ENCODE measurements around the gene TTLL10.
"Not testable (repeated sequence)": the region's sequence is repeated elsewhere in the genome, so short reads cannot be mapped to it uniquely, and the experiment has no call there.

TTLL10 gene

DNA sequence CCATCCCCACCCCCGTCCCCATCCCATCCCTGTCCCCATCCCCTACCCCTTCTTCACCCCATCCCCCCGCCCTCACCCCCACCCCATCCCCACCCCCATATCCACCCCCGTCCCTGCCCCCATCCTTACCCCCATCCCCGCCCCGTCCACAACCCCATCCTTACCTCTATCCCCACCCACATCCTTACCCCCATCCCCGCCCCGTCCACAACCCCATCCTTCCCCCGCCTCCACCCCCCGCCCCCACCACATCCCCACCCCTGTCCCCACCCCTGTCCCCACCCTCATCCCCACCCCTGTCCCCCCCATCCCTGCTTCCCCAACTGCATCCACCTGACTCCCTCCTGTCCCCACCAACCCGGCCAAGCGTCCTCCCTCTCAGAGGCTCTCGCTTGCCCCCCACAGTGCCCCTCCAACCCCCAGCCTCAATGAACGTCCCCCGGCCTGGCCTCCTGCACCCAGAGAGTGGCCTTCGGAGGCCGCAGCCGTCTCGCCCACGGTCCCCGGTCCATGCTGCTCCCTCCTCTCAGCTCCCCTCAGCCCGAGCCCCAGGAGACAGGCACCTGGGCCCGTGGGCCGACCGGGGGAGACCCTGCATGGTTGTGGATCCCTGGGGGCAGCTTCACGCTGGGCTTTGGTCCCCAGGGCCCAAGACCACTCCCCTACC lies 32.3 kb upstream of the TTLL10 start:
- H3K4me3 ChIP-seq (ENCODE audit: low read depth, low read length) = no peak overlapping the region

DNA sequence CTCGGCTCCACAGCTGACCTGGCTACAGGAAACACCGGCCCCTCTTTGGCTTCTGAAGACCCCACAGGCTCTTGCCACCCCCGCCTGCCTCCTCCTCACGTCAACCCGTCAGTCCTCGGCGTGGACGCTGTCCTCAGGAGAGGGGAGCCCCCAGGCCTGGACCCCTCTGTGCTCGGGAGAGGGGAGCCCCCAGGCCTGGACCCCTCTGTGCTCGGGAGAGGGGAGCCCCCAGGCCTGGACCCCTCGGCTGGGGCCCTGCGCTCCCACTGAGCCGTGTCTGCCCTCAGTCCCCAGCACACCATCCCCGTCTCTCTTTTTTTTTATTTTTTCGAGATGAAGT lies 31.8 kb upstream of the TTLL10 start:
- no peak overlapping the region for H3K4me3 ChIP-seq (ENCODE audit: low read depth, low read length)

DNA sequence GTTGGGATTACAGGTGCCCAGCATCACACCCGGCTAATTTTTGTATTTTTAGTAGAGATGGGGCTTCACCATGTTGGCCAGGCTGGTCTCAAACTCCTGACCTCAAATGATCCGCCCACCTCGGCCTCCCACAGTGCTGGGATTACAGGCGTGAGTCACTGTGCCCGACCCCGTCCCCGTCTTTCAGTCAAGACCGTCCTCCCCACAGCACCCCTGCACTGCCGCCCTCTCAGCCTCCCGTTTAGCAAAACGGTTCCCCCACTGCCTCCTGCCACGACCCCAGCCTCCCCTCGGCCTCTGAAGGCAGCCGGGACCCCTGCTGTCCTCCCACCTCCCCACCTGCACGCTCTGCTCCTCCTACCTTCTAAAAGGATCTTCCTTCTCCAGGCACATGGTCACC lies 31.3 kb upstream of the TTLL10 start:
- H3K4me3 ChIP-seq (ENCODE audit: low read depth, low read length) = not testable (repeated sequence)

DNA sequence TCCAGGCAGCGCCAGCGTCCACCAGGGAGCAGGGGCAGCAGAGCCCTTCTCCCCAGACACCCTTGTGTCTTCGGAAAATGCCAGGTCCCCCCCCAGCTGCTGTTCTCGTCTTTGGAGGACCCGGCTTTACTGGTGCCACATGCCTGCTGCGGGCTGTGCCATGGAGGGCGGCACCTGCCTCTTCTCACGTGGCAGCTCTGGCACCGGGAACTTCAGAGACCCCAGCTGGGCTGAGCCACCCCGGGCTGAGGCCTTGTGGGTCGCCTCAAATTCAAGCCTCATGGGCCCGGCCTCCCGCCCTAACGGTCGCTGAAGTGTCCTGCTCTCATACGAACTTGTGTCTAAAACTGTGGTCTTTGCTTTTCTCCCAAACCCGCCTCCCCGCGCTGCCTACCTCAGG lies 30.8 kb upstream of the TTLL10 start:
- H3K4me3 ChIP-seq (ENCODE audit: low read depth, low read length) = no peak overlapping the region

DNA sequence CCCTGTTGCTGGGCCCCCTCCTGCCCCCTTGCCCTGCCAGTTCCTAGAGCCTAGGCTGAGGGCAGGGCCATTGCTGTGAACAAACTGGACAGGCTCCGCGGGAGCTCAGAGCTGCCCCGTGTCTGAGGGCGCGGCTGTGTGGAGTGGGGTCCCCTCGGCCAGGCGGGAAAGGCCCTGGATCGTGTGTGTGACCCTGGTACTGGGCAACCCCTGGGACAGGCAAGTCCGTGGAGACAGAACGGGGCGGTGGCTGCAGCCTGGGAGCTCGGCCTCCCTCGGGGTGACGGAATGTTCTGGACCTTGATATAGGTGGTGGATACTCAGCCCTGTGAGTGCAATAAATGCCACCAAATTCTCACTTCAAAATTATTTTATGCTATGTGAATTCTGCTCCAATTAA lies 30.0 kb upstream of the TTLL10 start:
- H3K4me3 ChIP-seq (ENCODE audit: low read depth, low read length) = no peak overlapping the region

DNA sequence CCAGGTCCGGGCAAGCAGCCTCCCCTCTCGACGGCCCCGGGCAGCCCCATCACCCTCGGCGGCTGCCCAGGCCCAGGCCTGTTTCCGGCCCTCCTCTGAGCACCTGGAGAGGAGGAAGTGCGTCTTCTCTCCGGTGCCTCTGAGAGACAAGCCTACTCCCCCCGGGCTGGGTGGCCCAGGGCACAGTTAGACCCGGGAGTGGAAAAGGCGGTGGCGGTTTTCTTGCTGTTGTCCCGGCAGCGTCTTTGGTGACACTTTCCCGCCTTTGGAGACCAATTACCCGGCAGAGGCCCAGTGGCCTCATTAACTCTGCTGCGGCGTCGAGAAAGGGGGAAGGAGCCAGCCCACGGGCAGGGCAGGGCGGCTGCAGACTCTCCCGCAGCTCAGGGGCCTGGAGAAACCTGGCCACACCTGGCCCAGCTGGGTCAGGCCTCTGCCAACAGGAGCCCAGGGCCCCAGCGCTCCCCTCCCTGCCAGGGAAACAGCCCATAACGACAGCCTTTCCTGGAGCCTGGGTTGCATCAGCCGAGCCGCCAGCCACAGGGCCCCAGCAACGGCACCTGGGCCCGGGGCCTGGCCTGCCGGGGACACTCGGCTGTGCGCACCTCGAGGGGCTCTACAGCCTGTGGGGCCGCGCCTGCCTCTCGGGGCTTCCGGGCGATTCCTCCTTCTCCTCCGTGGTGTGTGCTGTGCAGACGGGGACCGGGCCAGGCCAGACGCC lies 29.4 kb upstream of the TTLL10 start:
- H3K4me3 ChIP-seq (ENCODE audit: low read depth, low read length) = no peak overlapping the region

DNA sequence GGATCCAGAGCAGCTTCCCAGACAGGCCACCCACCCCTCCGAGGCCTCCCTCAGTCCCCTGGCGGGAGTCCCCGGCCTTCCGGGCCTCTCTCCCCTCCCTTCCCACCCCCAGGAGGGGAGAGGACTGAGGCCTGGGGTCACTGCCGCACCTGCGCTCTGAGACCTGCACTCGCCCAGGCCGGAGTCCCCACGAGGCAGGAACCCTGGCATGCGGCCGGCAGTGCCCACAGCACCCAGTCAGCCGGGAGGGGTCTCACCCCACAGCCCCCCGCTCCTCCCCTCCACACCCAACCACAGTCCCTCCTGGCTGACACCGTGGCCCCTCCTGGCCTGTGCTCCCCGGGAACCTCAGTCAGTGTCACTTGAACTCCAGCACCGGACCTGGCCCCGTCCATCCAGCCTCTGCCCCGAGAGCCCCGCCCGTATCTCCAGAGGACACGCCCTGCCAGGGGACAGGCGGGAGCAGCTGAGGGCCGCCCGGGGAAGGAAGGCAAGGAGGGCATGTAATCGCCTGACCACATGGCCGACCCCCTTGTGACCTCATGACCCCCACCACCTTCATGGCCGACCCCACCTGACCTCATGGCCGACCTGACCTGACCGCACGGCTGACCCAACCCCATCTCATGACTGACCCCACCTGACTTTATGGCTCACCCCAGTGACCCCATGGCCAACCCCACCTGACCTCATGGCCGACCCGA lies 28.7 kb upstream of the TTLL10 start:
- no peak overlapping the region for H3K4me3 ChIP-seq (ENCODE audit: low read depth, low read length)

DNA sequence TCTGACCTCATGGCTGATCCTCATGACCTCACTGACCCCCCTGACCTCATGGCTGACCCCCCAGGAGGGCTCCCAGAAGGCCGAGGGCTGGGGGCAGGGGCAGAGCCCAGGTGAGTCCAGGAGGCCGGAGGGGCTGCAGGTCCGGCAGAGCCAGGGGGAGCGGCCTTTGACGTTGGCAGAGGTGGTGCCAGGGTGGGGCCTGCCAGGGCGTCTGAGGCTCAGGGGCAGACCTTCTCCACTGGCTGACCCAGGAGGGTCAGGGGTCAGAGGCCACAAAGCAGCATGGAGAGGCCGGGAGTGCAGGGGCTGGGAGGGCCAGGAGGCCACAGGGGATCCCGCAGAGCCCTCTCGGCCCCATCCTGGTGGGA lies 28.1 kb upstream of the TTLL10 start:
- no peak overlapping the region for H3K4me3 ChIP-seq (ENCODE audit: low read depth, low read length)

DNA sequence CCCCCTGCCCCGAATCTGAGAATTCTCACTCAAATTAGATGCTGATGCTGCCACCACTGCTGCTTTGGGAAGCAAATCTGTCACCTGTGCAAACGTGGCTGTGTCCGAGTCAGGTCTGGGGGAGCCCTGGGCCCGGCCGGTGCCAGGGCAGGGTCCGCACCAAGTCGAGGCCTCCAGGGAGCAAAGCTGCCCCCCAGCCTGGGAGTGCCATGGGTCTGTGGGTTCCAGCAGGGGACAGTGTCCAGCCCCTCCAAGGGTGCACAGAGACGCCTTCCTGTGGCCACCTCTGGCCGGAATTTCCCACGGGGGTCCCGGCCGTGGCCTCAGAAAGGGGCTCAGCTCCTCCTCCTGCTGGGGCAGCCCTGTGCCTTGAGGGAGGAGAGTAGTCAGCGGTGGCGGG lies 27.7 kb upstream of the TTLL10 start:
- H3K4me3 ChIP-seq (ENCODE audit: low read depth, low read length) = no peak overlapping the region

DNA sequence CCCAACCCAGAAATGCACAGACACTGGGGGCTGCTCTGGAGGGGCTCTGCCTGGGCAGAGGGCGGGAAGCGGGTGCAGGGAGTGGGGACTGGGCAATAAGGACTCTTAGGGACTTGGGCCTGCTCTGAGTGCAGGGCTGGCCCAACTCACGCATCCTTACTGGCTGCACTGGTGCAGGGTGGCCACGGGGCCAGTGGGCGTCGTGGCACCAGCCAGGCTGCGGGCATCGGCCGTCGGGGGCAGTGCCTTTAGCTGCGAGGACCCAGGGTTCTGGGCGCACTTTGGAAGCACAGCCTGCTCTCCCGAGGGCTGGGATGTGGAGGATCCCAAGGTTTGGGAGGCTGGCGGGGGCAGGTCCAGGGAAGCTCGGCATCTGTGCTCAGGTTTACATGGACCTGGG lies 27.1 kb upstream of the TTLL10 start:
- no peak overlapping the region for H3K4me3 ChIP-seq (ENCODE audit: low read depth, low read length)

DNA sequence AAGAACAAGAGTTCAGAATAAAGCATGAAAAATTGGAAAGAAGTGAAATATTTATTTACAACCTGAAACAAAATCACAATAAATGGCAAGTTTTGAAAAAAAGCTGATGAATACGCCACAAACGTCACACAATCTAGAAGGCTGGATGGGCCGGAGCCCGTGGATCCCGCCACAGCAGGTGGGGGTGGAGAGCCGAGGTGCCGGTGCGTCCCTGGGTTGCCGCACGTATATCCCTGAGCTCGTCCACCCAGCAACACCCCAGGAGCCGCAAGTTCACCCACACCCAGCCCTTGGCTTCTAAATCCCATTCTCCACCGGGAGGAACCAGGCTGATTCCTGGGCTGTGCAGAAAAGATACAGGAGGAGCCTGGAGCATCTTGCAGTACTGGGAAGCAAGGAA lies 25.6 kb upstream of the TTLL10 start:
- no peak overlapping the region for H3K4me3 ChIP-seq (ENCODE audit: low read depth, low read length)

DNA sequence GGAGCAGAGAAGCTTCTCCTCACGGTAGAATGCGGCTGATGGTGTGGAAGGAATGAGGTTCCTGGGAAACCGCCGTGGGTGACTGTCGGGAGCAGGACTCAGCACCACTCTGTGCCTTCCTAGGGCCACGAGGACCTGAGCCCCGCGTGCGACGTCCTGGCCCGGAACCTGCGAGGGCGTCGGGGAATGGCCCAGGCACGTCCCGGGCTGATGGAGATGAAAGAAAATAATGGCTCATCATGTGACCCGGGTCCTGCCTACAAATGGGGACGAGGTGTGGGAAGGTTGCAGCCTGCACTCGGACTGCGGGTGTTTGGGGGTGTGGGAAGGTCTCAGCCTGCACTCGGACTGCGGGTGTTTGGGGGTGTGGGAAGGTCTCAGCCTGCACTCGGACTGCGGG lies 25.1 kb upstream of the TTLL10 start:
- H3K4me3 ChIP-seq (ENCODE audit: low read depth, low read length) = no peak overlapping the region

DNA sequence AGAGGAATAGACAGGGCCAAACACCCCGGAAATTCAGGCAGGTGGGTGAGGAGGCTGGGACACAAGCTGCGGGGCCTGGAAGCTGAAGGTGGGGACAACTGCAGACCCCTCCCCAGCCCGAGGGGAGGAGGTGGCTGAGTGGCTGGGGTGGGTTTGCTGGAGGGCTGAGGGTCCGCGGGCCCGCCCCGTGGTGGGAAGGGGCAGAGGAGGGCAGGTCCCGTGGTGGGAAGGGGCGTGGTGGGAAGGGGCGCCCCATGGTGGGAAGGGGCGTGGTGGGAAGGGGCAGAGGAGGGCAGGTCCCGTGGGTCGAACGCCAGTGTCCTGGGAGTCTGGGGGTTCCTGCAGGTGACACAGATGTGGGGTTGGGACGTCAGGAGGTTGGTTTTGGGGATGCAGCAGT lies 24.3 kb upstream of the TTLL10 start:
- H3K4me3 ChIP-seq (ENCODE audit: low read depth, low read length) = no peak overlapping the region

DNA sequence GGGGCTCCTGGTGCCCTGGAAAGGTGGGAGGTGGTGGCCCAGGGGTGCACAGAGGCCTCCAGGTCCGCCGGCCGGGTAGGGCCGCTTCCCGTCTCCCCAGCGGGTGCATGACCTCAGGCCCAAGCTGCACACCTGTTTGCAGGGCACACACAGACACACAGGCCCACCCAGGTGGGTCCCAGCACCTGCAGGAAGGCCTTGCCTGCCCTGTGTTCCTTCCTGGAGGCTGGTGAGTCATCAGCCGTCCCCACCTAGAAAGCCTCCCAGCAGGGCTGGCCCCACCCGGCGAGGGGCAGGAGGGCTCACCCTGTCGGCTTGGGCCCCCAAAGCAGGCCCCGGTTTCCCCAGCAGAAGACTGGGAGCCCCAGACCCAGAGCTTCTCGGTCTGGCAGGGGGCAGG lies 23.6 kb upstream of the TTLL10 start:
- no peak overlapping the region for H3K4me3 ChIP-seq (ENCODE audit: low read depth, low read length)

DNA sequence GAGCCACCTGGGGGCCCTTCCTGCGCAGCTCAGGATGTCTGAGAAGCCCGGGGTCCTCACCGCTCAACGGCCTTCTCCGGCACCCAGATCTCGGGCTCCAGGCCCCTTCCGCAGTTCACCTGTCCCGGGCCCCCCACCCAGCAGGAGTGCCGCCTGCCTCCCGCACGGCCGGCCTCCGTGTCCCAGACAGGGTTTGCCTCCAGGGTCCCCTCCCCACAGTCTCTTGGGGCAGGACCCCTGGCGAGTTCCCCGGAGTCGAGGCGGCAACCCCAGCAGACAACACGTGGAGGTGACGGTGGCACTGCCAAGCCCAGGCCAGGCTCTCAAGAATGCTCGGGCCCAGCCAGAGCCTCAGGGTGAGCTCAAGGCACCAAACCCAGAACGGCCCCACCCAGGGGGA lies 22.4 kb upstream of the TTLL10 start:
- no peak overlapping the region for H3K4me3 ChIP-seq (ENCODE audit: low read depth, low read length)

DNA sequence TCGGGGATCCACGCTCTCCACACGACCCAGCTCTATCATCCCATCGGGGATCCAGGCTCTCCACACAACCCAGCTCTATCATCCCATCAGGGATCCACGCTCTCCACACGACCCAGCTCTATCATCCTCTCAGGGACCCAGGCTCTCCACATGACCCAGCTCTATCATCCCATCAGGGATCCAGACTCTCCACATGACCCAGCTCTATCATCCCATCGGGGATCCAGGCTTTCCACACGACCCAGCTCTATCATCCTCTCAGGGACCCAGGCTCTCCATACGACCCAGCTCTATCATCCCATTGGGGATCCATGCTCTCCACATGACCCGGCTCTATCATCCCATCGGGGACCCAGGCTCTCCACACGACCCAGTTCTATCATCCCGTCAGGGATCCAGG lies 21.2 kb upstream of the TTLL10 start:
- H3K4me3 ChIP-seq (ENCODE audit: low read depth, low read length) = not testable (repeated sequence)

DNA sequence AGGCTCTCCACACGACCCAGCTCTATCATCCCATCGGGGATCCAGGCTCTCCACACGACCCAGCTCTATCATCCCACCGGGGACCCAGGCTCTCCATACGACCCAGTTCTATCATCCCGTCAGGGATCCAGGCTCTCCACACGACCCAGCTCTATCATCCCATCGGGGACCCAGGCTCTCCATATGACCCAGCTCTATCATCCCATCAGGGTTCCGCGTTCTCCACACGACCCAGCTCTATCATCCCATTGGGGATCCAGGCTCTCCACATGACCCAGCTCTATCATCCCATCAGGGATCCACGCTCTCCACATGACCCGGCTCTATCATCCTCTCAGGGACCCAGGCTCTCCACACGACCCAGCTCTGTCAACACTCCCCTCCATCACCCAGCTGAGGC lies 20.5 kb upstream of the TTLL10 start:
- not testable (repeated sequence) for H3K4me3 ChIP-seq (ENCODE audit: low read depth, low read length)

DNA sequence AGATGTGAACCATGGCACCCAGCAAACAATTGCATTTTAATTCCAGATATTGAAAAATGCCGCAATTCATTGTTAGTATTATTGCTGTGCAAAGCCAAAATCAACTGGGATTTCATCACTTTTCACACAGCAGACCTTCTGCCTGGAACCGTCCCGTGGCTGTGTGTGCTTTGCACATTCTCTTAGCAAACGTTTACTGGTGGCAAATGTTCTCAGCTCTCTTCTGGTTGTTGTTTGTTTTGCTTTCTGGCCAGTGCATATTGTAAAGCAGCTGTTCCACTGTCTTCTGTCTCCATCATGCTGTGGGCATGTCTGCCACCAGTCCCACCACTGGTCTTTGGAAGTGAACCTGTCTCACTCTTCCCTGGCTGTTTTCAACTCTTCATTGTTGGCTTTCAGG lies 19.8 kb upstream of the TTLL10 start:
- no peak overlapping the region for H3K4me3 ChIP-seq (ENCODE audit: low read depth, low read length)

DNA sequence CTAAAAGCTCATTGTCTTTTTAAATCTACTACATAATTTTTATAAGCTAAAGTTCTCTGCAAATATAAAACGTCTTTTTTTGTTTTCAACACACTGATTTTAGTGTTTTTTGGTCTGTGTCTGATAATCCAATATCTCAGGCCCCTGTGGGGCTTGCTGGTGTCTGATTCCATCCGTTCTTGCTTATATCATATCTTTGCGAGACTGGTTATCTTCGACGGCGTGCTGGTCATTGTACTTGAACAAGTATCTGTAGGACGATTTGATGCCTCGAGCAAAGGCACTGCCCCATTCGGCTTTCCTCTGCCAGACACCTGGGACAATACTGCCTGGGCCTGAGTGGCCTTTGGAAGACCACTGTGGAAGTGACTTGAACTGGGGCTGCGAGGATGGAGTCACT lies 18.4 kb upstream of the TTLL10 start:
- no peak overlapping the region for H3K4me3 ChIP-seq (ENCODE audit: low read depth, low read length)

DNA sequence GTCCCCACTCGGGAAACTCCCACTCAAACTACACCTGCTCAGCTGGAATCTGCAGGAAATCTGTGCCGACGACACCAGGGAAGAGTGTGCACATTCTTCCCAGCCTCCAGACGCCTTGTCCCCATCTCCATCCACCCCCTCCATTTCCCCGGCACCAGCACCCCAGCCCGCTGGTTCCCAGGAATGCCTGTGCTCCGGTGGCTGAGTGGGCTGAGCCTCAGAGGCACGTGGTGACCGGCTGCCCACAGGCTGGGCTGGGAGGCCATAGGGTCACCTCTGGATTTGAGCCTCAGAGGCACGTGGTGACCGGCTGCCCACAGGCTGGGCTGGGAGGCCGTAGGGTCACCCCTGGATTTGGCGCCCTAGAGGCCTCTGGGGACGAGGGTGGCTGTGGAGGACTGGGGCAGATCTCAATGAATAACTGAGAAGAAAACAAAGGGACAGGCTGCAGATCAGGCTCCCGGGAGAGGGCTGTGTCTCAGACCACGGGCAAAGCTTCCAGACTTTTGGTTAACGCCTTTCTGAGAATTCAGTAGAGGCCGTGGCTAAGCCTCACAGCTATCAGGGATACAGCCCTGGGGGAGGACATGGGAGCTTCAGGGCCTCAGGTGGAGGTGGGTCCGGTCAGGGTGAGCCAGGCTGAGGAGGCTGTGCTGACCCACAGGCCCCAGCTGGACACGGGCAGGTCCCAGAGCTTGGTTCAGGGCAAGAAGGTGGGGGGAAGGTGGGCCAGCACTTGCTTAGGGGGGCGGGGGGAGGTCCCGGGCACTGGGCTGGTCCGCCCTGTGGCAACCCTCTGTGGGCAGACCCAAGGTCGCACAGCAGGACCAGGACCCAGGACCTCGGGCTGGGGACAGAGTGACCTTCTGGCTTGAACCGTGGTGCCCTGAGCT lies 17.3 kb upstream of the TTLL10 start:
- no peak overlapping the region for H3K4me3 ChIP-seq (ENCODE audit: low read depth, low read length)

DNA sequence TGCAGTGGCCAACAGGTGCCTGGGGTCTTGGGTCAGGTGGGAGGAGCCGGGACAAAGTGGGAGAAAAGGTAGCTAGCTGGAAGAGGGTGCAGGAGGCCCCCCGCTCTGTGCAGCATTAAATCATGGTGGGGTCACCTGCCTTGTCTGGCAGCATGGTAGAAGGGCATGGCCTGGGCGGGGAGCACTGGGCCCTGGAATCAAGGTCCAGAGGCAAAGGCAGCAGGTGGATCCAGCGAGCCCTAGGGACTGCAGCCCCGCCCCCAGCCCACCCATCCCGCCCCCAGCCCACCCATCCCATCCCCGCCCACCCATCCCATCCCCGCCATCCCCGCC lies 16.7 kb upstream of the TTLL10 start:
- H3K4me3 ChIP-seq (ENCODE audit: low read depth, low read length) = no peak overlapping the region

All from iPS-11a (cell line).